A549 (cell line): Measurements from ENCODE around the gene HOXB7. TPM values are rescaled to one million over a fixed set of nuclear protein-coding genes. Genes with fewer than 3 reads are reported as not detected.

Experiments used
- ATAC-seq, 2 experiments: fragments of 200-7000 bp in 1 of 2; fragments of >200 bp in 1 of 2; cut with Nextera tagmentation in 1 of 2; cut with Tn5 transposase in 1 of 2; 3 replicates each; pipeline versions ENCODE4 v1.8.0 to v1.9.1; 2018 to 2020; ENCODE audit warnings: mild to moderate bottlenecking in 1 of 2, moderate library complexity in 1 of 2
- CTCF ChIA-PET: fragments of 300-600 bp; sonication (Branson Sonifier 250); formaldehyde crosslinking; extraction: SDS; loops from one replicate; lab custom pipeline; 2021; ENCODE audit warnings: antibody characterized with exemption, inconsistent platforms; lab: Yijun Ruan, JAX
- POLR2A ChIA-PET: fragments of 350-600 bp; formaldehyde crosslinking; extraction: SDS; loops from one replicate; lab custom pipeline; 2021; ENCODE audit warnings: antibody characterized with exemption, inconsistent platforms; lab: Yijun Ruan, JAX
- DNase-seq, 2 experiments: peaks; one replicate each; pipeline versions ENCODE4 v3.0.0 to v3.0.0-alpha.2; 2011 to 2016; ENCODE audit warnings: low read depth in 1 of 2, low spot score in 1 of 2
- FAIRE-seq: peaks from 2 replicates; lab custom pipeline; 2011; peaks lifted over from hg19 to GRCh38; lab: Jason Lieb, UNC
- H3K27ac ChIP-seq, 2 experiments: fragments of >200 bp; sonication (Bioruptor Twin); formaldehyde crosslinking; 3 replicates each; pipeline ENCODE4 v1.5.1; 2016 to 2017
- H3K4me1 ChIP-seq: fragments of >200 bp; sonication (Bioruptor Twin); formaldehyde crosslinking; 3 replicates; pipeline ENCODE4 v1.6.1; 2016
- H3K4me2 ChIP-seq: fragments of >200 bp; sonication (Bioruptor Twin); formaldehyde crosslinking; 3 replicates; pipeline ENCODE4 v1.6.1; 2016
- H3K4me3 ChIP-seq: fragments of >200 bp; sonication (Bioruptor Twin); formaldehyde crosslinking; 3 replicates; pipeline ENCODE4 v1.5.1; 2016
- H3K9me3 ChIP-seq: fragments of >200 bp; sonication (Bioruptor Twin); formaldehyde crosslinking; 3 replicates; pipeline ENCODE4 v1.6.1; 2016
- ATOH8 ChIP-seq: fragments of 250-450 bp; sonication (Bioruptor Pico); IDR thresholded peaks from 2 replicates; pipeline ENCODE4 v1.5.0; 2020; ENCODE audit warnings: low read depth, mild to moderate bottlenecking, moderate library complexity
- BCL3 ChIP-seq: fragments of >200 bp; sonication (Bioruptor Twin); formaldehyde crosslinking; IDR thresholded peaks from 3 replicates; pipeline ENCODE4 v1.6.1; 2016
- CBX2 ChIP-seq: fragments of 200-600 bp; sonication (generic); IDR thresholded peaks from 2 replicates; pipeline ENCODE4 v1.6.1; 2016; ENCODE audit warnings: low read depth, mild to moderate bottlenecking, borderline replicate concordance
- CHD4 ChIP-seq: fragments of 200-600 bp; sonication (generic); IDR thresholded peaks from 2 replicates; pipeline ENCODE4 v1.6.1; 2016; ENCODE audit warnings: antibody characterized with exemption, mild to moderate bottlenecking, borderline replicate concordance
- CTCF ChIP-seq: fragments of >200 bp; sonication (Bioruptor Twin); formaldehyde crosslinking; IDR thresholded peaks from 3 replicates; pipeline ENCODE4 v1.5.1; 2016
- FOSB ChIP-seq: fragments of 250-450 bp; sonication (Bioruptor Pico); IDR thresholded peaks from 2 replicates; pipeline ENCODE4 v1.5.0; 2020; ENCODE audit warnings: mild to moderate bottlenecking, moderate library complexity
- FOSL2 ChIP-seq, 2 experiments: fragments of 450-650 bp in 1 of 2; fragments of >200 bp in 1 of 2; sonication (Bioruptor Twin) in 1 of 2; formaldehyde crosslinking; IDR thresholded peaks; 2 replicates each; pipeline versions ENCODE4 v1.5.0 to v1.6.1; 2016 to 2020; ENCODE audit warnings: mild to moderate bottlenecking in 1 of 2, moderate library complexity in 1 of 2
- HEYL ChIP-seq: fragments of 250-450 bp; sonication (Bioruptor Pico); IDR thresholded peaks from 2 replicates; pipeline ENCODE4 v1.8.0; 2021; ENCODE audit warnings: mild to moderate bottlenecking, moderate library complexity
- HOXB5 ChIP-seq: fragments of 250-450 bp; sonication (Bioruptor Pico); IDR thresholded peaks from 2 replicates; pipeline ENCODE4 v1.5.0; 2020; ENCODE audit warnings: mild to moderate bottlenecking, moderate library complexity
- NPAS2 ChIP-seq: fragments of 250-450 bp; sonication (Bioruptor Pico); IDR thresholded peaks from 2 replicates; pipeline ENCODE4 v1.8.0; 2022; ENCODE audit warnings: mild to moderate bottlenecking, moderate library complexity, borderline replicate concordance
- PHF8 ChIP-seq: fragments of 200-600 bp; sonication (generic); IDR thresholded peaks from 2 replicates; pipeline ENCODE4 v1.6.1; 2016; ENCODE audit warnings: low read depth, mild to moderate bottlenecking, antibody characterized with exemption, moderate library complexity, borderline replicate concordance
- RARB ChIP-seq: fragments of 250-450 bp; sonication (Bioruptor Pico); IDR thresholded peaks from 2 replicates; pipeline ENCODE4 v1.8.0; 2021; ENCODE audit warnings: mild to moderate bottlenecking, moderate library complexity
- REST ChIP-seq: fragments of 200-600 bp; sonication (generic); IDR thresholded peaks from 2 replicates; pipeline ENCODE4 v1.6.1; 2016; ENCODE audit warnings: antibody characterized with exemption, mild to moderate bottlenecking, moderate library complexity
- SMC3 ChIP-seq: fragments of >200 bp; sonication (Bioruptor Twin); formaldehyde crosslinking; IDR thresholded peaks from 3 replicates; pipeline ENCODE4 v1.6.1; 2018; ENCODE audit warnings: inconsistent platforms
- TP53 ChIP-seq: fragments of 250-450 bp; sonication (Bioruptor Pico); IDR thresholded peaks from 2 replicates; pipeline ENCODE4 v1.5.0; 2021; ENCODE audit warnings: mild to moderate bottlenecking, moderate library complexity
- USF2 ChIP-seq: fragments of 450-650 bp; IDR thresholded peaks from 2 replicates; pipeline ENCODE4 v1.6.1; 2014; ENCODE audit warnings: antibody characterized with exemption
- ZNF302 ChIP-seq: fragments of 250-450 bp; sonication (Bioruptor Pico); IDR thresholded peaks from 2 replicates; pipeline ENCODE4 v1.9.0; 2021; ENCODE audit warnings: inconsistent platforms, mild to moderate bottlenecking, moderate library complexity
- WGBS: methylation state at CpG from one replicate; pipeline ENCODE4 v1.1.6; 2017; ENCODE audit errors: missing lambda C conversion rate; 5-methylcytosine and 5-hydroxymethylcytosine counted together
- polyA plus RNA-seq, 4 experiments: library from polyadenylated mRNA; depleted of rRNA in 3 of 4; stranded (reverse); fragments of >200 nt; fragmentation: RNase III in 1 of 4; extraction: RNeasy Plus Mini Kit Qiagen cat#74134 plus additional on column Dnase treatment in 1 of 4; gene quantifications; 2 replicates in 3 of 4; 3 replicates in 1 of 4; pipeline ENCODE4 v1.2.3, GENCODE V29; 2011 to 2017

The HOXB7 gene
- polyA plus RNA-seq, 2 of the 4 experiments (the other 2 are of a cell fraction): 22.3 to 32.3 TPM

- 92% methylated on average over 25 of the region's 25 CpGs for WGBS
Observed at GRCh38 chr17:48594538-48595277, 16.1 kb downstream of the HOXB7 start.

More at GRCh38 chr17:48594538-48595277, 16.1 kb downstream of the HOXB7 start:
- FAIRE-seq (no peak), DNase-seq (no peak), ATAC-seq (no peak)
- peaks cover 10% of the 10 kb centered on the region for H3K4me1 ChIP-seq
- H3K27ac ChIP-seq: peak overlapping the region in 1 of 2 experiments; percentile 60; a peak in 3 of 6 replicates
- H3K9me3 ChIP-seq: no peaks in the 10 kb centered on the region
- no peak for TF ChIP-seq HEYL (CRISPR knock-in tag)
- TF ChIP-seq CHD4: no peak
- no peak for TF ChIP-seq BCL3
- no peak for TF ChIP-seq PHF8
- TF ChIP-seq CTCF: no peak
- no peak for TF ChIP-seq USF2
- TF ChIP-seq ZNF302 (CRISPR knock-in tag): no peak
- TF ChIP-seq FOSL2 (IDR thresholded peaks at IDR 0.05): no peak
- no peak for TF ChIP-seq FOSL2 (CRISPR knock-in tag; IDR thresholded peaks at IDR 0.05)
- TF ChIP-seq TP53 (CRISPR knock-in tag): no peak
- TF ChIP-seq RARB: no peak
- TF ChIP-seq SMC3: no peak
- no peak for TF ChIP-seq NPAS2 (CRISPR knock-in tag)
- TF ChIP-seq ATOH8 (CRISPR knock-in tag): no peak
- no peak for TF ChIP-seq REST
- no peak for TF ChIP-seq FOSB (CRISPR knock-in tag)
- no peak for TF ChIP-seq HOXB5 (CRISPR knock-in tag)
- no peak for TF ChIP-seq CBX2
- peak overlapping the region; percentile 64 for H3K4me2 ChIP-seq
- H3K4me3 ChIP-seq: no peak overlapping the region
- ChIA-PET POLR2A (no interaction called here), CTCF (interaction anchor here (0.6 to 5.9 kb wide), 34 partner anchors 11 to 568 kb away, joined by 3 to 64 read pairs (median 4); no protein-coding TSS in a partner anchor)
